Fibroblast of mammary gland (primary cell): ENCODE measurements around the gene ZNF670.

Experiments
- DNase-seq: peaks from one replicate; pipeline ENCODE4 v3.0.0-alpha.2; 2010; ENCODE audit warnings: low read depth
- H3K4me3 ChIP-seq: 2 replicates; pipeline ENCODE4 v1.5.1; 2011; ENCODE audit warnings: low read depth, mild to moderate bottlenecking, low read length, moderate library complexity; ENCODE audit not compliant: control insufficient read depth
- TF ChIP-seq, protein P1 (sequence below): conservative IDR thresholded peaks from 2 replicates; pipeline ENCODE4 v1.5.1; 2011; ENCODE audit warnings: low read depth, low read length, inconsistent platforms; ENCODE audit not compliant: control insufficient read depth, insufficient read depth

The ZNF670 gene

DNA sequence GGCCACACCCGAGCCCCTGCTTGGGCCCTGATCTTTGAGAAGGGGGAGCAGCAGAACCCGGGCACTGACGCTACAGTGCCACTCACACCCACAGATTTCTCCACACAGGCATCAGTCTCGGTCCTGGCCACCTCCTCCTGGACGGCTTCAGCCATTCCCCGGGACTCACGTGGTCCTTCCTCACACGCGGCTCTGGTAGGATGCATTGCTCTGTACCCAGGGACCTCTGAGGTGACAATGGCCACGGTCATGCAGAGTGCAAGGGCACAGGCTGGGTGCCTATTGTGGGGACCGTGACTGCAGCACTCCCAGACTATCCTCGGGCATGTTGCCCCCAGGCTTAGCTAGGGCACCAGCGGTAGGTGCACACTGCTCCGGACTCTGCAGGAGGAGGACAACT lies 11.8 kb upstream of the ZNF670 start:
- H3K4me3 ChIP-seq = no peak overlapping the region
- TF ChIP-seq, protein P1, sequence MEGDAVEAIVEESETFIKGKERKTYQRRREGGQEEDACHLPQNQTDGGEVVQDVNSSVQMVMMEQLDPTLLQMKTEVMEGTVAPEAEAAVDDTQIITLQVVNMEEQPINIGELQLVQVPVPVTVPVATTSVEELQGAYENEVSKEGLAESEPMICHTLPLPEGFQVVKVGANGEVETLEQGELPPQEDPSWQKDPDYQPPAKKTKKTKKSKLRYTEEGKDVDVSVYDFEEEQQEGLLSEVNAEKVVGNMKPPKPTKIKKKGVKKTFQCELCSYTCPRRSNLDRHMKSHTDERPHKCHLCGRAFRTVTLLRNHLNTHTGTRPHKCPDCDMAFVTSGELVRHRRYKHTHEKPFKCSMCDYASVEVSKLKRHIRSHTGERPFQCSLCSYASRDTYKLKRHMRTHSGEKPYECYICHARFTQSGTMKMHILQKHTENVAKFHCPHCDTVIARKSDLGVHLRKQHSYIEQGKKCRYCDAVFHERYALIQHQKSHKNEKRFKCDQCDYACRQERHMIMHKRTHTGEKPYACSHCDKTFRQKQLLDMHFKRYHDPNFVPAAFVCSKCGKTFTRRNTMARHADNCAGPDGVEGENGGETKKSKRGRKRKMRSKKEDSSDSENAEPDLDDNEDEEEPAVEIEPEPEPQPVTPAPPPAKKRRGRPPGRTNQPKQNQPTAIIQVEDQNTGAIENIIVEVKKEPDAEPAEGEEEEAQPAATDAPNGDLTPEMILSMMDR = no peak
- DNase-seq = no peak

DNA sequence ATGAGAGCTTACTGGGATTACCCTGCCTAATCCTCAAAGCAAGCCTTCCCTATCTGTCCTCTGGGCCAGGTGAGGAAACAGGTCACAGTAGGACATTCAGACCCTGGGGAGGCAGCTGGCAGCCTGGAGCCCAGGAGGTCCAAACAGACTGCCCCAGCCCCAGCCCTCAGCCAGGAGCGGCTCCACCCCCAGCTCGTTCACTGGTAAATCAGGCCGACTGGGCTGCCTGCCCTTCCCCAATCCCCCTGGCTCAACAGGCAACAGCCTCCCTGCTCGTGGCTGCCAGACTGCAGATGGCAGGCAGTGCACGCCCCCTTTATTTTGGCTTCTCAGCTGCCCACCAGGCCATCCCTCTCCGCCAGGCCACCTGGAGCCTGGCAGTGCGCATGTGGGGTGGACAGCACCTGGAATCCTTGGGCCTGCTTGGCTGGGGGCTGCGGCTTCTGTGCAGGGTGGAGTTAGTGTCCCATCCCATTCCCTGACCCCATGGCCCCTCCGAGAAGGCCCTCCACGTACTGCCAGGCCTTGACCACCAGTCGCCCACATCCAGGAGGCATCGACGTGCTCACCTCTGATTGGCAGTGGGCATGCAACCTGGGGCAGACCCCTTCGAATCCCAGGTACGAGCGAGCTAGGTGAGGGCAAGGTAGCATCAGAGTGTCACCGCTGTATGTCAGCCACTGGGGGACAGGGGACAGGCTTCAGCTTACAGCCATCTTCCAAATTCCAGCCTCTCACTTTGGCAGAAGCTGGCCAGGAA lies 11.2 kb upstream of the ZNF670 start:
- no peak overlapping the region for H3K4me3 ChIP-seq
- TF ChIP-seq, protein P1 = no peak
- DNase-seq = no peak

DNA sequence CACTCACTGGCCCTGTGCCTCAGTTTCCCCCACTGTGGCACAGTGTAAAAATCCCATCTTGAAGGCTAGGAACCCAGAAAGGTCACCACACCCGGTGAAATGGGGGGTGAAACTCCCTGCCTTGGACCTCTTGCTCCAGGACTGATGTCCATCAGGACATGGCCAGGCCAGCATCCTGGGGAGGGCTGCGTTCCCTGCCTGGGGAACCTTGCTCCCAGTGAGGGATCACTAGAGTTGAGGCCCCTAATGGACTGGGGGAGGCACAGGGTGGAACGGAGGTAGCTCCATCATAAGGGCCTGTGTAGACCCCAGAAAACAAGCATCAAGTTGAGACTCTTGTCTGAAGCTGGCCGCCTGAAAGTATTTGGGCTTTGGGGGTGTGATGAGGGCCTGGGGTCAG lies 10.4 kb upstream of the ZNF670 start:
- no peak for DNase-seq
- TF ChIP-seq, protein P1 = no peak
- no peak overlapping the region for H3K4me3 ChIP-seq

DNA sequence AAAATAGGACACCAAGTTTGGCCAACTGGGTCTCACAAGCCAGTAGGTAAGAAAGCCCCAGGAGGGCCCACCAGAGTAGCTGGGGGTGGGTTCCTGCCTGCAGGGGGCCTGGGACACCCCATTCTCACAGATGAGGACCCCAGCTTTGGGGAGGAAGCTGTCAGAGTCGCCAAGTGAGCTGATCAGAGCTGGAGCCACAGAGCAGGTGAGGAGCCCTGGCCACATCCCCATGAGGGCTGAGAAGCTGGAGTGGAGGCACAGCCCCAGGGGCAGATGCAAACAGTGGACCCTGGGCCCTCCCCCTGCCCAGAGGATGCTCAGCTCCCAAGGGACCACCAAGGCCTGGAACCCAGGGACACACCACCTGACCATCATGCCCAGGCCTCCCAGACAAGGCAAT lies 8.6 kb upstream of the ZNF670 start:
- no peak for DNase-seq
- TF ChIP-seq, protein P1 = no peak
- no peak overlapping the region for H3K4me3 ChIP-seq

DNA sequence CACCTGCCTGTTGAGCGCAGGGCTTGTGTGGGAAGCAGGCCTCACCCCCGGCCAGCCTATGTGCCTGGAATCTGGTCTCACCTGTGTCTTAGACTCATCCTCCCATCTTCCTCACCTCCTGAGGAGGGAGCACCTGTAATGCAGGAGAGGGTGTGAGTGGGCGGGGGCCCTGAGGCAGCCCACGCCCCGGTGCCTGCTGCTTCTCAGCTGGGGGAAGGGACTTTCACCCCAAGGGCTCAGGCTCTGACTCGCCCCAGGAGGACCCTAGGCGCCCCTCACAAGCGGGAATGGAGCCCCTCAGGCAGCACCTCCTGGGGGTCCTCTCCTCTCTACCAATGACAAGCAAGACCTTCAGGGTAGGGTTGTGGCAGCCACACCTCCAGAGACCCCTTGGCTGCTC lies 6.7 kb upstream of the ZNF670 start:
- DNase-seq = no peak
- TF ChIP-seq, protein P1 = no peak

DNA sequence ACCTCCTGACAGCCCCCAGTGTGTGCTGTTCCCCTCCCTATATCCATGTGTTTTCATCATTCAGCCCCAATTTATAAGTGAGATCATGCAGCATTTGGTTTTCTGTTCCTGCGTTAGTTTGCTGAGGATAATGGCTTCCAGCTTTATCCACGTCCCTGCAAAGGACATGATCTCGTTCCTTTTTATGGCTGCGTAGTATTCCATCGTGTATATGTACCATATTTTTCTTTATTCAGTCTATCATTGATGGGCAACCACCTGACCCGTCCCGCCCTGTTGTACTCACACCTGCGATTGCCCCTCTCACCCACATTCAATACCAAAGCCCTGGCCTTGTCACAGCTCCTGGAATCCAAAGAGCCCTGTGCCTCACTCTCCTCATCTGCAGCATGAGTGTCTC lies 6.2 kb upstream of the ZNF670 start:
- DNase-seq = no peak
- no peak overlapping the region for H3K4me3 ChIP-seq
- TF ChIP-seq, protein P1 = no peak

More for the DNA sequence above, 6.7 kb upstream of the ZNF670 start:
- H3K4me3 ChIP-seq = no peak overlapping the region
